ENCODE data around the gene CRYM.
"Not testable (repeated sequence)": the region's sequence is repeated elsewhere in the genome, so short reads cannot be mapped to it uniquely, and the experiment has no call there.

The CRYM gene

GRCh38 chr16:21268236-21268635 lies 9.9 kb downstream of the CRYM start:
- Mint-ChIP-seq H3K36me3 (ENCODE audit: low read depth) (no peaks in the 10 kb centered on the region), H3K9me3 (no peaks in the 10 kb centered on the region)
- intact Hi-C loops (cut with micrococcal nuclease) = no loop called here

GRCh38 chr16:21267298-21267697 lies 10.8 kb downstream of the CRYM start:
- intact Hi-C loops (cut with micrococcal nuclease) = no loop called here
- Mint-ChIP-seq H3K27me3 (peaks cover 11% of the 10 kb centered on the region), H3K9me3 (no peaks in the 10 kb centered on the region), H3K36me3 (ENCODE audit: low read depth) (no peaks in the 10 kb centered on the region), H3K27ac (no peak overlapping the region), H3K4me1 (ENCODE audit: low read depth) (no peaks in the 10 kb centered on the region), H3K4me3 (no peak overlapping the region)

More at GRCh38 chr16:21268236-21268635, 9.9 kb downstream of the CRYM start:
- Mint-ChIP-seq H3K27me3 (peaks cover 16% of the 10 kb centered on the region), H3K4me3 (no peak overlapping the region), H3K4me1 (ENCODE audit: low read depth) (no peaks in the 10 kb centered on the region), H3K27ac (no peak overlapping the region)

GRCh38 chr16:21265104-21265837 lies 12.8 kb downstream of the CRYM start:
- Mint-ChIP-seq H3K4me1 (ENCODE audit: low read depth) (no peaks in the 10 kb centered on the region), H3K27ac (no peak overlapping the region), H3K27me3 (peaks cover 5% of the 10 kb centered on the region), H3K36me3 (ENCODE audit: low read depth) (no peaks in the 10 kb centered on the region), H3K4me3 (no peak overlapping the region), H3K9me3 (no peaks in the 10 kb centered on the region)
- intact Hi-C loops (cut with micrococcal nuclease) = no loop called here

GRCh38 chr16:21264571-21265036 lies 13.5 kb downstream of the CRYM start:
- Mint-ChIP-seq H3K4me1 (ENCODE audit: low read depth) (no peaks in the 10 kb centered on the region), H3K27me3 (peaks cover 3% of the 10 kb centered on the region), H3K27ac (no peak overlapping the region), H3K4me3 (no peak overlapping the region), H3K36me3 (ENCODE audit: low read depth) (no peaks in the 10 kb centered on the region), H3K9me3 (no peaks in the 10 kb centered on the region)
- intact Hi-C loops (cut with micrococcal nuclease) = no loop called here

GRCh38 chr16:21263640-21264570 lies 14.2 kb downstream of the CRYM start:
- Mint-ChIP-seq H3K4me3 (no peak overlapping the region), H3K27me3 (peaks cover 3% of the 10 kb centered on the region), H3K27ac (no peak overlapping the region), H3K36me3 (ENCODE audit: low read depth) (no peaks in the 10 kb centered on the region), H3K9me3 (no peaks in the 10 kb centered on the region), H3K4me1 (ENCODE audit: low read depth) (no peaks in the 10 kb centered on the region)
- intact Hi-C loops (cut with micrococcal nuclease) = no loop called here

- intact Hi-C loops (cut with micrococcal nuclease) = no loop called here
- Mint-ChIP-seq H3K4me1 (ENCODE audit: low read depth) (no peaks in the 10 kb centered on the region), H3K9me3 (no peaks in the 10 kb centered on the region), H3K27me3 (peaks cover 3% of the 10 kb centered on the region), H3K4me3 (no peak overlapping the region), H3K27ac (no peak overlapping the region), H3K36me3 (ENCODE audit: low read depth) (no peaks in the 10 kb centered on the region)
Measured at GRCh38 chr16:21262779-21263639, 15.1 kb downstream of the CRYM start.

- Mint-ChIP-seq H3K9me3 (no peaks in the 10 kb centered on the region), H3K27me3 (peaks cover 5% of the 10 kb centered on the region), H3K4me1 (ENCODE audit: low read depth) (no peaks in the 10 kb centered on the region), H3K36me3 (ENCODE audit: low read depth) (no peaks in the 10 kb centered on the region), H3K4me3 (no peak overlapping the region), H3K27ac (no peak overlapping the region)
- intact Hi-C loops (cut with micrococcal nuclease) = no loop called here
Measured at GRCh38 chr16:21260870-21261791, 17.0 kb downstream of the CRYM start.

GRCh38 chr16:21257284-21257683 lies 20.8 kb downstream of the CRYM start:
- Mint-ChIP-seq H3K27ac (no peak overlapping the region), H3K4me3 (no peak overlapping the region), H3K36me3 (ENCODE audit: low read depth) (no peaks in the 10 kb centered on the region), H3K4me1 (ENCODE audit: low read depth) (no peaks in the 10 kb centered on the region), H3K9me3 (no peaks in the 10 kb centered on the region), H3K27me3 (peaks cover 13% of the 10 kb centered on the region)
- intact Hi-C loops (cut with micrococcal nuclease) = no loop called here

GRCh38 chr16:21256636-21257035 lies 21.5 kb downstream of the CRYM start:
- H3K36me3 Mint-ChIP-seq (ENCODE audit: low read depth) = no peaks in the 10 kb centered on the region
- H3K27me3 Mint-ChIP-seq = peaks cover 16% of the 10 kb centered on the region
- no peak overlapping the region for H3K27ac Mint-ChIP-seq
- H3K4me3 Mint-ChIP-seq = no peak overlapping the region
- no peaks in the 10 kb centered on the region for H3K9me3 Mint-ChIP-seq
- intact Hi-C loops (cut with micrococcal nuclease) = no loop called here
- H3K4me1 Mint-ChIP-seq (ENCODE audit: low read depth) = no peaks in the 10 kb centered on the region

- no peak overlapping the region for H3K4me3 Mint-ChIP-seq
- H3K27ac Mint-ChIP-seq = no peak overlapping the region
- intact Hi-C loops (cut with micrococcal nuclease) = no loop called here
- H3K36me3 Mint-ChIP-seq (ENCODE audit: low read depth) = no peaks in the 10 kb centered on the region
- no peaks in the 10 kb centered on the region for H3K4me1 Mint-ChIP-seq (ENCODE audit: low read depth)
- no peaks in the 10 kb centered on the region for H3K9me3 Mint-ChIP-seq
- H3K27me3 Mint-ChIP-seq = peaks cover 32% of the 10 kb centered on the region
Measured at GRCh38 chr16:21253470-21253869, 24.6 kb downstream of the CRYM start.

GRCh38 chr16:21250072-21250923 lies 27.8 kb downstream of the CRYM start:
- Mint-ChIP-seq H3K9me3 (no peaks in the 10 kb centered on the region), H3K27me3 (peaks cover 26% of the 10 kb centered on the region), H3K36me3 (ENCODE audit: low read depth) (no peaks in the 10 kb centered on the region), H3K4me3 (no peak overlapping the region), H3K4me1 (ENCODE audit: low read depth) (no peaks in the 10 kb centered on the region), H3K27ac (no peak overlapping the region)
- intact Hi-C loops (cut with micrococcal nuclease) = no loop called here

- H3K27me3 Mint-ChIP-seq = peaks cover 24% of the 10 kb centered on the region
- H3K4me3 Mint-ChIP-seq; H3K4me1 Mint-ChIP-seq (ENCODE audit: low read depth); intact Hi-C loops (cut with micrococcal nuclease); H3K27ac Mint-ChIP-seq; H3K9me3 Mint-ChIP-seq; H3K36me3 Mint-ChIP-seq (ENCODE audit: low read depth): not testable (repeated sequence)
Measured at GRCh38 chr16:21248179-21248578, 29.9 kb downstream of the CRYM start.
